Inferior parietal cortex (tissue), 1 donor: Measurements from ENCODE around the gene SLC19A1.

Source experiments
- DNase-seq: peaks from one replicate; pipeline ENCODE4 v3.0.0-alpha.2; 2016; ENCODE audit errors: extremely low spot score

The SLC19A1 gene

DNA sequence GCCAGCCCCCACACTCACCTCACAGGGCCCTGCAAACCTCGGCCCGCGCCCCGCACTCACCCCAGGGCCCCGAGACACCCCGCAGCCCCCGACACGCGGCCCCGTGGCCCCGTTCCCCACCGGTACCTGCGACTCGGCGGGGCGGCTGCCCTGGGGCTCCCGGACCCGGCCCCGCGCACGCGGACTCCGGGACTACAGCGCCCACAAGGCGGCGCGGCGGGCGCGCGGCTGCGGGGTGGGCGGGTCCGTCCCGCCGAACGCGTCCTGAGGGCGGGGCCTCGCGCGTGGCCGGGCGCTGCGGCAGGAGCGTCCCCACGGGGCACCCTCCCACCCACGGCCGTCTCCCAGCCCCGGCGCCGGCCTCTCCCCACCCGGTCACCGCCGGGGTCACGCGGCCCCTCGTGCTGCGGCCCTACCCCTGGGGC lies at the start of gene SLC19A1:
Gene SLC19A1 (minus strand): TSS at position 199 of the 425 bp plus-strand sequence. CDS start 4,481 bp downstream, outside the sequence.
- peak; percentile 57 for DNase-seq

DNA sequence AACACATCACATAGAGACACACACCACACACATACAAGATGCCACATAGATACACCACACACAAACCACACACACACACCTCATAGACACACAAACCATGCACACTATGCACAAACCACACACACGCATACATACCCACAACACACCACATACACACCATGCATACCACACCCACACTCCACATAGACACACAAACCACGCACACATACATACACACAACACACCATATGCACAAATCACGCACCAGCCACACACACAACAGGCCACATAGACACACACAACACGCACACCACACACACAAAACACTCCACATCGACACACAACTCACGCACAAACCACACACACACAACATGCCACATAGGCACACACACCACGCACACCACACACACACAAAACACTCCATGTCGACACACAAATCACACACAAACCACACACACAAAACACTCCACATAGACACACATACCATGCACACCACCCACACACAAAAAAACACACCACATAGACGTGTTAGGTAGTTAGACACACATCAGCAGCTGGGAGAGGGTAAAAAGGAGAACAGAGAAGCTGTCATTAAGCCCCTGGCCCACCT lies 49.5 kb upstream of the SLC19A1 start:
- DNase-seq, result no peak

DNA sequence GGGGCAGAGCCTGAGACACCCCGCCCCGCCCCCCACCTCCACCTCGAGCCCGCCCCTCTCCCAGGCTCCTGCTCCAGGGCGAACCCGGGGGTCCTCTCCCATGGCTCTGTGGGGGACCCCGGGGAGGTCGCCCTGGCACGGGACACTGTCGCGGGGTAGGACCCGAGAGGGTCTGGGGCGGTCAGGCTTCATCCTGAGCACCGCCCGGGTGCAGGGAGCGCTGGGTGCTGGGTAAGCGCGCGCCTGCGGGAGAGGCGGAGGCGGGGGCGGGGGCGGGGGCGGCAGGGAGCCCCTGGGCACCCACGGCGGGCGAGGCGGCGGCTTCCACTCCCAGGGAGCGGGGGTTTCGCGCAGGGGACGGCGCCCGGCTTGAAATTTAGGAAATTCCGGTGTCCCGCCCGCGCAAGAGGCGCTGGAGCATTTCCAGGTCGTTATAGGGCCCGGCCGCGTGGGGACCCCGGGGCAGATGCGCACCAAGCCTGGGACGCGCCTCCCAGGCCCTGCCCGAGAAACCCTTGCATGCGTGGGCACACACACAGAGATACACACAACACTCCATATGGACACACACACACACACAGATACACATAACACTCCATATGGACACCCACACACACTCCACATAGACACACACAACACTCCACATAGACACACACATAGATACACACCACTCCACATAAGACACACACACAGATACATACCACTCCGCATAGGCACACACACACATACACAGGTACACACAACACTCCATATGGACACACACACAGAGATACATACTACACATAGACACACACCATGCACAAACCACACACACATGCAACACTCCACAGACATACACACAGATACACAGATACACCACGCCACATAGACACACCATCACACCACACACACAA lies 48.7 kb upstream of the SLC19A1 start:
- no peak for DNase-seq

DNA sequence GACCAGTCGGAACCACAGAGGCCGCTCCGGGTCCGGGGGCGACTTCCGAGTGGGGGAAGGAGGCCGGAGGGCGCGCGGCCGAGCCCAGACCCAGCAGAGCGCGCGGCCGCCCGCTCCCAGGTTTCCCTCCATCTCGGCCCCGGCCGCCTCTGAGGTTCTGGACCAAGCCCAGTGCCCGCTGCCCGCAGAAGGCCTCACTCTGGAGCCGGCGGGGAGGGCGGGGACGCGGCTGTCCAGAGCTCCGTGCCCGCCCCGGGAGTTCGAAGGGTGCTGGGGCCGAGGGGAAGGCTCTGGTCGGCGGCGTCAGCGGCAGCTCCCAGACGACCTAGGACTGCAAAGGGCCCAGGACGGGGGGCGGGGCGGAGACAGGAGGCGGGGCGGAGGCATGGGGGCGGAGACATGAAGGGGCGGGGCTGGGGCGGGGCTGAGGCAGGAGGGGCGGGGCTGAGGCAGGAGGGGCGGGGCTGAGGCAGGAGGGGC lies 48.0 kb upstream of the SLC19A1 start:
- no peak for DNase-seq

DNA sequence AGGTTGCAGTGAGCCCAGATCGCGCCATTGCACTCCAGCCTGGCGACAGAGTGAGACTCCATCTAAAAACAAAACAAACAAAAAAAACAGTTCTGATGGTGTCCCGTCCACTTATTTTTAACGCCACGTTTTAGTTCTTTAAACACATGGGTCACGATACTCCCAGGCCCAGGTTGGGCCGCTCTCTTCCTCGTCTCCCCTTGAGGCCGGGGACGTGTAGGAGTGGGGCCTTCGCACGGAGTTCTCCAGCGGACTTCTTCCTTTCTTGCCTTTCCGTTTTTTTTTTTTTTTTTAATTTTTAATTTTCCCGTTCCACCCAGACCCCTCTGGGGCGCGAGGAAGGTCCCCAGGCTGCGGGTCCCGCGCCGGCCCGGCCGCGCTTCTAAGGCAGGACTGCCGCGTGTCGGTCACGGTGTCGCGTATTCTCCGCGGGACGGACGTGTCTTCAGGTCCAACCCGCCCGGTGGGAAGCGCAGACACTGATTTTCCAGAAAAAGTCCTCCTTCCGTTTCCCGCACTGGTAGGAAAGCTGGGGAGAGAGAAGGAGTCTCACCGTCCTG lies 47.5 kb upstream of the SLC19A1 start:
- DNase-seq, result no peak

DNA sequence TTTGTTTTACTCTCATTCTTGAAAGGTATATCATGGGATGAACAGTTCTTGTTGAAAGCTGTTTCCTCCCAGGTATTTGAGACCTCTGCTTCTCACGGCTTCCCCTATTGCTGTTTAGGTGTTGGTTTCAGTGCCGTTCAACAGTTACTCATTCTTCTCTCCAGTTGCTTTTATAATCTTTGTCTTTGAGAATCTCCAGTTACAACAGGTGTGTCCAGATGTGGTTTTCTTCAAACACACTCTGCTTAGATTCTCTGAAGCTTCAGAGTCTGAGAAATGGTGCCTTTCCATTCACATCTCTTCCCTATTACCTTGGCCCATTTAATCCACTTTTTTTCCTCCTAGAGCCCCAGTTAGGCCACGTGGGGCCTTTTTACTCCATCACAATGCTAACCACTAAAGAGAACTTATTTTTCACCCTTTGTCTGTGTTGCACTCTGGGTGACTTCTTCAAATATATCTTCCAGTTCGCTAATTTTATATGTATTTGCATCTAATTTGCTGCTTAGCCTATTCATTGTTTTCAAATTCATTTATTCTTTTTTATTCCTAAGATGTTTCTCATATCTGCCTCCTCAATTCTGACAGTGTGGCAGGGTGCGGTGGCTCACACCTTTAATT lies 46.7 kb upstream of the SLC19A1 start:
- no peak for DNase-seq

DNA sequence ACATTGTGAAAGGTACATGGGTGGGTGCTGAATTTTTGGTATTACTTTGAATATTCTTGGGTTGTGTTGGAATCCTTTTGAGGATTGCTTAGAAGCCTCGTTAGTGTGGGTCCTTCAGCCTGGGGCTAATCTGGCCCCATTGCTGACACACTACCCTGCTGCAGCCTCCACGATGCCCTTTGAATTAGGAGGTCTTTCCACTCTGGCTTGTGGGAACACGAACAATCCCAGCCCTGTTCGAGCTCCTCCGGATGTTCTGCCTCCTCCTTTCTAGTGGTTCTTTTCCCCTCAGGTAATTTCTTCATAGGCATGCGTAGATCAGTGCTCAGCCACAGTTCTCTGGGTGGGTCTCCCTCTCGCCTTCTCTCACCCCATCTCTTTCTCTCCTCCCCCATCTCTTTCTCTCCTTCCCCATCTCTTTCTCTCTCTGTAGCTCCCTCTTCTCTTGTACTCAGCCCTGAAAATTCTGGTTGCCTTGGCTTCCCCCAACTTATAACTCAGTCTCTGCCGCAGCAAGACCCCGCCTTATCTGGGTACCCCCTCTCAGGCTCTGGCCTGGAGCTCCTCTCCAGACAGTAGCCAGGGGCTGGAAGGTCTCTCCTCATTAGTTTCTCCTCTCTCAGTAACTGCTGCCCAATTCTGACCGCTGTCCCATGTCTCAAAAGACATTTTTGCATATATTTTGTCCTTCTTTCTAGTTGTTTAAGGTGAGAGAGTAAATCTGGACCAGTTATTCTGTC lies 46.0 kb upstream of the SLC19A1 start:
- no peak for DNase-seq

DNA sequence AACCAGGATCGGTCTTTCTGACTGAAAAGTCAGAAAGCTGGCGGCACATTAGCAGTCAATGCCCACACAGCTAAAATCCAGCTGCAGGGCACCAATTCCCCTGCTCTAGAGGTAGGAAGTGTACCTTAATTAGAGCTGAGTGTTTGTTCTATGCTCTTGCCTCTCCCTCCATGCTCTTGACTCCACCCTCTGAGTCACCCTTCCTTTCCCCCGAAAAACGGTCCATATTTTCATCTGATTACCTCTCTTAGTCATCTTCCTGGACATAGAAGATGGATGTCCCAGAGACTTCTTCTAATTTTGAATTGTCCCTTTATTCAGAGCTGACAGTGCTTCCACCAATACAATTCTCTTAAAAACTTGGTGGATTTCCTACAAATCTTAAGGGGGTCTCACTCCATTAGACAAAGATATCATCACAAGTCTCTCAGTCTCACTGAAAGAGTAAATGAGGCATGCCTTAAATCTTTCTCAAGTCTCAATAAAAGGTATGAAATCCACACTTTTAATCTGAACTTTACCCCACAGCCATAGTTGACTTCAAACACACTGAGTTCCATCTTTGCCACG lies 44.1 kb upstream of the SLC19A1 start:
- no peak for DNase-seq

DNA sequence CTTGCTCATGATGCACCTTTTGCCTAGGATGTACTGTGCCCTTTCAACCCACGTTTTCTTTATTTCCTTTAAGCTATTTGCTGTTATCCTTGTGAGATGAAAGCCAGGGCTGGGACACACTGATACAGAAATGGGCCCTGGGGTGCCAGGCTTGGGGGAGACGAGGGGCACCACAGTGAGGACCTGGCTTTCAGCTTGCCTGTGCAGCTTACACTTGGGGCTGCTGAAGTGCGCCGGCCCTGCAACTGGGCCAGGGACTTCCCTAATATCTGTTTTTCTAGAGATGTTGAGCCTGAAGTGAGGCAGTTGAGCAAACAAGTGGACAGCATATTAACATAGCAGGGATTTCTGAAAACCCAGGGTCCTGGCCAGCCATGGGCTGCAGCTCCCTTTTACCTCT lies 42.5 kb upstream of the SLC19A1 start:
- DNase-seq, result no peak

DNA sequence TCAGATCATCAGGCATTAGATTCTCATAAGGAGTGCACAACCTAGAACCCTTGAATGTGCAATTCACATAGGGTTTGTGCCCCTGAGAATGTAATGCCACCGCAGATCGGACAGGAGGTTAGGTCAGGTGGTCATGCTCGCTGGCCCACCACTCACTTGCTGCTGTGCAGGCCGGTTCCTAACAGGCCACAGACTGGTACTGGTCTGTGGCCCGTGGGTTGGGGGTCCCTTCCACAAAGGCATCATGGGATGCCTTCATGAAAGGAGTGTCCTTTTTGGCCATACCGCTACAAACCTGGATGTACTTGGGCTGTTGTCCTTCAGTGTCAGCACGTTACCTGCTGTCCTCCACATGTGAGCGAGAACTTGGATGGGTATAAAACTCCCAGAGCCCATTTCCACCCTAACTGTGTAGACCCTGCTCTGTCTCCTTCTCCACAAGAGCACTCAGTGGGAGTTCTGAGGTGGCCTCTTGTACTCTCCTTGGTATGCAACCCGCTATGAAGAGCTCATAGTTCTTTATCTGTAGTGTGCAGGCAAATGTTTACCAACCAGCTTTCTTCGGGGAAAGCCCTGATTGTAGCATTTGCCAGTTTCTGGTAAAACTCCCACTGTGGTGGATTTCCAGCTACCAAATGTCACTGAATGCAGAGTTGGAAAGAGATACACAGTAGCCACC lies 41.7 kb upstream of the SLC19A1 start:
- no peak for DNase-seq

DNA sequence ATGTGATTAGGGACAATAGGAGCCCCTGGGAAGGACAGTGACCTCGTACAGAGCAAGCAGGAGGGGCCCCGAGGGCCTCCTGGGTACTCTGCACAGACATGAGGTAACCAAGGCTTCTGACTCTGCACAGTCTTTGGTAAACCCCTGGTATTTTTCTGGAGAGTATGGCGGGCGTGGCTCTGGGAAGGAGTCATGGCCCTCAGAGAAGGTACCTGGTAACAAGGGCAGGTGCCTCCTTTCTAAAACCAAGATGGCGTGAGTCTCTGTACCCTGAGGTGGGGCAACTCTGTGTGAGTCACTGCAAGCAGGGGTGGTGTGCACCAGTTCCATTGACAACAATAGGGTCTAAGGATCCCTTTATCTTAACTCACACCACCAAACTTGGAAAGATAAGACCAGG lies 39.9 kb upstream of the SLC19A1 start:
- no peak for DNase-seq

DNA sequence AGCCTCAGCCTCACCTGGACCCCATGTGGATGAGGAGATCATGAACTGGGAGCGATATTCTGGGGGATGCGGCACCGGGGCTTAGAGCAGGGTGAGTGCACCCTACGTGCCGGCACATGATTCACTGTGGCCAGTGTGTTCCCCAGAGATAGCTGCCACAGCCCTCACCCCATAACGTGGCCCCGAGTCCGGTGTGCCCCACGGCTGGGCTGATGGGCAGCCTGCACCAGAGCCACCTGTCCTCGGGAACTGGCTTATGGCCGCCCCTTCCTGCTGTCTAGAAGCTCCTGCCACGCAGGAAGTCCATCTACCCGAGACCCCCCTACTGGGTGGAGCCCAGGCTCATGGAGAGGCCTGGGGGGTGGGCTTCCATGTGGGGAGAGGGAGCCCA lies 39.1 kb upstream of the SLC19A1 start:
- DNase-seq, result no peak

DNA sequence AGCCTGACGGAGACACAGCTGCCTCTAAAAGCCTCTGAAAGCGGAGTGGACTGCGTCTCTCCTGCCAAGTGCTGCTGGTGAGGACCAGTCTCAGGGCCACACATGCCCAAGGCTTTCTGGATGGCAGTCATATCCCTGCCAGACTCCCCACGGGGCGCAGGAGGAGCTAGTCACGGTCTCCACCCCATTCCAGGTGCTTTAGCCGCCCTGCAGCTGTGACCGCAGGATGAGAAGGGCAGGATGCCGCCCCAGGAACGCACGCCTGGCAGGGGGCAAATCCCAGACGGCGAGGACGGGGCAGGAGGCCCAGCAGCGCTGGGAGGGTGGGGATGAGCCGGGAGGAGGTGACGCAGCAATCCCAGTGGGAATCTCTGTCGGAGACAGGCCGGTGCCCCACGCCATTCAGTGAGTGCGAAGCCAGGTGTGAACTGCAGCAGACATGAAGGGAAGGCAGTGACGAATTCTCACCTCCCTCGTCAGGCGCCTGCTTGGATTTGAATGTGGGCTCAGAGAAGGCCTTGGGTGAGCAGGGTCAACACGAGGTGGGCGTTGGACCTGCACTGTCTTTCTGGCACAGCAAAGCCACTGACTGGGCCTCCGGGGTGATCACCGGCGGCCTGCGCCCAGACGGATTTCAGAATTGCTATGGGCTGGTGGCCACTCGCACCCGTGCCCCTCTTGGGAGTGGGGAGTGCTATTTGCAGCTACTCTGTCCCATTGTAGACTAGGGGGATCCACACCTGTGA lies 38.5 kb upstream of the SLC19A1 start:
- no peak for DNase-seq

DNA sequence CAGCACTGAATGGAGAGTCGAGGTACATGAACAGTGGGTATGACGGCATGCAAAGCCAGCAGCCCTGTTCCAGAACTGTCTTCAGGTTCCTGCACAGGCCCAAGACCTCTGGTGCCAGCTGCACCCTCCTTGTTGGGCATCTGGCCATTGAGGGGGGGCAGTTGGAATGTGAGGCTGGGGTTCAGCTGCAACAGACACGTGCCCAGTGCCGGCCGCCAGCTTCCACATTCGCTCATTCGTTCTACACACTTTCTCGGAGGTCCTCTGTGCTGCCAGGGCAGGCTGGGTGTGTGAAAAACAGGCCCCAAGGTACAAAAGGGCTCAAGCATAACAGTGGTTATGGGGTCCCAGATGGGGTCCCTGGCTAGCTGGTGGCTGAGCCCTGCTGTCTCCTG lies 37.9 kb upstream of the SLC19A1 start:
- no peak for DNase-seq

DNA sequence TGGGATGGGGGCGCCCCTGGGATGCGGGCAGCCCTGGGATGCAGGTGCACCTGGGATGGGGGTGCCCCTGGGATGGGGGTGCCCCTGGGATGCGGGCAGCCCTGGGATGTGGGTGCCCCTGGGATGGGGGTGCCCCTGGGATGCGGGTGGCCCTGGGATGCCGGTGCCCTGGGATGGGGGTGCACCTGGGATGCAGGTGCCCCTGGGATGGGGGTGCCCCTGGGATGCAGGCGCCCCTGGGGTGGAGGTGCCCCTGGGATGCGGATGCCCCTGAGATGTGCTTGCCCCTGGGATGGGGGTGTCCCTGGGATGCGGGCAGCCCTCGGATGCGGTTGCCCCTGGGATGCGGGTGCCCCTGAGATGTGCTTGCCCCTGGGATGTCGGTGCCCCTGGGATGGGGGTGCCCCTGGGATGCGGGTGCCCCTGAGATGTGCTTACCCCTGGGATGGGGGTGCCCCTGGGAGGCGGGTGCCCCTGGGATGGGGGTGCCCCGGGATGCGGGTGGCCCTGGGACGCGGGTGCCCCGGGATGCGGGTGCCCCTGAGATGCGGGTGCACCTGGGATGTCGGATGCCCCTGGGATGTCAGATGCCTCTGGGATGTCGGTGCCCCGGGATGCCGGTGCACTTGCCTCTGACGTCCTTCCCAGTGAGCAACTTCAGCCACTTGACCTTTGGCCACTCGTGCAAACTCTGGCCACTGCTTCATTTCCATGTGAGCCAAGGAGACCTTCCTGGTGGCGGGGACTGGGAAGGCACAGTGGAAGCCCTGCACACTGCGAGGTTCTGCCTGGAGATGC lies 37.3 kb upstream of the SLC19A1 start:
- no peak for DNase-seq

DNA sequence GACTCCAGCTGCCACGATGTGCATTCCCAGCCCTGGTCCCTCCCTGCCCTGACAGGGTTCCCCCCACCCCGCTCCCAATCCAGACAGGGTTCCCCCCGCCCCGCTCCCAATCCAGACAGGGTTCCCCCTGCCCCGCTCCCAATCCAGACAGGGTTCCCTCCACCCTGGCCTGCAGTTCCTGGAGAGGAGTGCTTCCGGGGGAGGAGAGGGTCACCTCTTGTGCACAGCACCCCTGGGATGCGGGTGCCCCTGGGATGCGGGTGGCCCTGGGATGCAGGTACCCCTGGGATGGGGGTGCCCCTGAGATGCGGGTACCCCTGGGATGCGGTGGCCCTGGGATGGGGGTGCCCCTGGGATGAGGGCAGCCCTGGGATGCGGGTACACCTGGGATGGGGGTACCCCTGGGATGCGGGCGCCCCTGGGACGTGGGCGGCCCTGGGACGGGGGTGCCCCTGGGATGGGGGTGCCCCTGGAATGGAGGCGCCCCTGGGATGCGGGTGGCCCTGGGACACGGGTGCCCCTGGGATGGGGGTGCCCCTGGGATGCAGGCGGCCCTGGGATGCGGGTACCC lies 36.7 kb upstream of the SLC19A1 start:
- no peak for DNase-seq

DNA sequence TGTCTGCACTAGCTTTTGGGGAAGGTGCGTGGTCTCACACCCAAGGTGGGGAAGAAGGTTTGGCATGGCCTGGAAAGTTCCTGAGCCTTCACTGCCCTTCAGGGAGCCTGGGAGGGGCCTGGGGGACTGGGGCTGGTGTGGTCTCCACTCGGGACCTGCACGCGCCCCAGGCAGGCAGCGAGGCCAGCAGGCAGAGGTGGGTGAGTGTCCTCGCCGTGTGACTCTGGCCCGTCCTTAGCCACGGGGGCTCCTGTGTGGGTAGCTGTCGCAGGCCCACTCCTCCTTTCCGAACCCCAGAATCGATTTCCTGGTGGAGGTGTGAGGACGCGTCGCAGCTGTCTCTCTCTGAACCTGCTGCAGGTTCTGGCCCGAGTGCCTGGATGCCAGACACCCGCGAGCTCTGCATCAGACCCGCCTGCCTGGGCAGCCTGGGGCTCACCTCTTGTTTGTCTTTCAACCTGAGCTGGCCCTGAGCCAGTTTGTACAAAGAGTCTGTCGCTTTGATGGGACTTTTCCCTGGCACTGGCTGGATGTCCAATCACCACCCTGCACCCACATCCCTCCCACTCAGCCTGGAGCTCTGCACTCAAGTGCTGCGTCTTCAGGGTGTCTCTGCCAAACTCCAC lies 36.0 kb upstream of the SLC19A1 start:
- DNase-seq, result no peak

DNA sequence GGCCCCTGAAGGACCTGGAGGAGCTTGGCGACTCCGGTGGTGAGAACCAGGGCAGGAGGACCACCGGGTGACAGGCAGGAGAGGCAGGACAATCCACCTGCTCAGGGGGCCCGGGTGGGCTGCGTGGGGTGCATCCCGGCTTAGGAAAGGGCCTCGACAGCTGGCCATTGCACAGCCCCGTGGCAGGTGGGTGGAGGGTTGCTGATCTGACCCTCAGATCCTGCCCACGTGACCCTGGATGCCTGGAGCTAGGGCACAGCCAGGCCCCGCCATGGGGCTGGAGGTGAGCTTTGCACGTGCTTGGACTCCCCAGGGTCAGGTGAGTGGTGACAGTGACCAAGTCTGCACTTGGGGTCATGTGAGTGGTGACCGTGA lies 35.5 kb upstream of the SLC19A1 start:
- no peak for DNase-seq
